OCI-M1 (cell line): ENCODE data around the gene ANTXR1.

Experiments
- DNase-seq: peaks from one replicate; lab custom pipeline; 2025; lab: John Stamatoyannopoulos, UW

ANTXR1 gene

DNA sequence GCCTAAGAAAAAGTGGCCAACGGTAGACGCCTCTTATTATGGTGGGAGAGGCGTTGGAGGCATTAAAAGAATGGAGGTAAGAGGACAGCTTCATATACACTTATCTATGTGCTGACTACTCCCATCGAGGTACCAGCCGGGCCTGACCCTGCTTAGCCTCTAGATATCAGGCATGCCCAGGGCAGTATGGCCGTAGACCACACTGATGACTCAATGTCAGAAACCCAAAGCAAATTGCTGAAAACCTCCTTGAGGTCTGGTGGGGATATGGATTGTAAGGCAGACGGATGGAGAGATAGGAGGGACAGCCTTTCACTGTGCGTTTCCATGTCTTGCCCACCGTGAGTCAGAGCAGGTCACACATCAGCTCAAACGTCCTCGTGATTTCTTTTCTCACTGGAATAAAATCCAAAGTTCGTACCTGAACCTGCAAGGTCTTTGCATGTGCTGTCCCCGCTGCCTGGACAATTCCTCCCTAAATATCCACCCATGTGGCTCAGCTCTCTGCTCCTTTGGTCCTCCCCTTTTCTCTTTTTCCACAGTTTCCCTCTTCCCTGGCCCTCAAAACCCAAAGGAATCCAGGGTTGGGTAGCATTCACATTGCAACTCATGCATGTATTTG lies 168.9 kb downstream of the ANTXR1 start:
- DNase-seq, result peak; percentile 85

GRCh38 chr2:69183659-69184058 lies 170.7 kb downstream of the ANTXR1 start:
- DNase-seq, result no peak

DNA sequence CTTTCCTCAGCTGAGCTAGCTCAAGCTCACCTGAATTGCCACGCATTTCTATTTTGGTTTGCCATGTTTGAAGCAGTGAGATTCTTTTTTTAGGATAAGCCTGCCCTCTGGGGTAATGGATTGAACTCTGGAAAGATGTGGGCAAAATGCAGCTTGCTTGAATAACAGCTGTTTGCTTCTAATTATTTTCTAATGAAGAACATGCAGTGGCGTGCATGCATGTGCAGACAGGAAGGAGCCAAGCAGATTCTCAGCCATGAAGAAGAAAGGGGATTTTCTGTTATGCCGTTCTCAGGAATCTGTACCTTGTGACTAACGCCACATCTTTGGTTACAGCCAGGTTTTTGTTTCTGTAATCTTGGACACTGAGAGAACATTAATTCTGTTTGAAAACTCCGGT lies 171.2 kb downstream of the ANTXR1 start:
- DNase-seq, result no peak

GRCh38 chr2:69185807-69186206 lies 172.8 kb downstream of the ANTXR1 start:
- DNase-seq, result no peak

GRCh38 chr2:69186614-69187013 lies 173.6 kb downstream of the ANTXR1 start:
- no peak for DNase-seq

DNA sequence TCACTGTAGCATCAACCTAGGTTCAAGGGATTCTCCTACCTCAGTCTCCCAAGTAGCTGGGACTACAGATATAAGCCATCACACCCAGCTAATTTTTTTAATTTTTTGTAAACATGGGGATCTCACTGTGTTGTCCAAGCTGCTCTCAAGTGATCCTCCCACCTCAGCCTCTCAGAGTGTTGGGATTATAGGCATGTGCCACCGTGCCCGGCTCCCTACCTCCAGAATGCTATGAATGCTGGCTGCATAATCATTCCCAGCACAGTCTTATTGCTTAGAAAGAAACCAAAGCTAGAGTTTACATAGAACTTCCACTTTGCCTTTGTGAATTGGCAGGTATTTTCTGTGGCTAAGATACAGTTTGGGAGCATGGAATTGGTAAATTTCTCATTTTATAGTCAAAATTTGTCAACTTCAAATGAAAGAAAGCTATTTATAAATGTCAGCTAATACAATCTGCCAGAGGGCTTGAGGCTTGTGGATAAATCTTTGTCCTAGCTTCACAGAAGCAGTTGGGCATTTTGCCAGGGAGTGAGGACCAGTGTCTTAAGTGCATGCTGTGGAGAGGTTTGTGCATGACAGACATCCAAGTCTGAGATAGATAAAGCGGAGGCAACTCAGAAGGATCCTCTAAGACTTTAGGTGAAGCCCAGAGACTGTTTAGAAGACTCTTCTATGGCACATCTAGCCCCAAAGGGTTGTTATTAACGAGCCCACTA lies 175.4 kb downstream of the ANTXR1 start:
- DNase-seq, result no peak

GRCh38 chr2:69190743-69191404 lies 177.9 kb downstream of the ANTXR1 start:
- DNase-seq, result no peak

DNA sequence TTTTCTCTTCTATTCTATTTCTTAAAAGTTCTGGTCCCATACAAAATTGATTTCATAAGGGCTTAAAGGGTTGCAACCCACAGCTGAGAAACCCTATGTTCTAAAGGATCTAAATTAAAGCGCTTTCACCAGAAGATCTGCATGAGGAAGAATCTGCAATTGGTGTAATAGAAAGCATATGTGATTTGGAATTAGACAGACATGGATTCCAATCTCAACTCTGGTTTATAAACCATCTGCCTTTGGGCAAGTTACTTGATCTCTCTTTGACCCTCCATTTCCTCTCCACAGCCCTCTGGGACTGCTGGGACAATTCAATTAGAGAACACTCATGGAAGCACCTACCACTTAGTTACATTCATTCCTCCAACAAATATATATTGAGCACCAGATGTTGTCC lies 178.7 kb downstream of the ANTXR1 start:
- no peak for DNase-seq

- no peak for DNase-seq
Observed at GRCh38 chr2:69192176-69192945, 179.4 kb downstream of the ANTXR1 start.

DNA sequence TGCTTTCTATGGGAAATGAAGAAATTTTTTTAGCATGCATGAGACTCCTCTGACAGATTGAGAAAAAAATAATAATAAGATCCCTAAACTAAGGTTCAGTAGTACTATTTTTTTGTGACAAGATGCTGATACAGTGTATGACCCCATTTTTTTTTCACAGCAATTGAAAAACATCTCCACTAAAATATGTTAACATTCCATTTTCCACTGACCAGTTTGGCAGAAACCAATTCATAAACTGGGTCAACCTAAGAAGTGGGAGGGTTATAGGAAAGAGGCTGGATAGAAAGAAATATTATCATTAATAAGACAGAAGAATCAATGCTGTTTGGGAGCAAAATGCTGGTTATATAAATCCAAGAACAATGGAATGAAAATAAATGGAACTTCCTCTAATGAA lies 182.7 kb downstream of the ANTXR1 start:
- no peak for DNase-seq

GRCh38 chr2:69196327-69197117 lies 183.5 kb downstream of the ANTXR1 start:
- DNase-seq, result no peak

DNA sequence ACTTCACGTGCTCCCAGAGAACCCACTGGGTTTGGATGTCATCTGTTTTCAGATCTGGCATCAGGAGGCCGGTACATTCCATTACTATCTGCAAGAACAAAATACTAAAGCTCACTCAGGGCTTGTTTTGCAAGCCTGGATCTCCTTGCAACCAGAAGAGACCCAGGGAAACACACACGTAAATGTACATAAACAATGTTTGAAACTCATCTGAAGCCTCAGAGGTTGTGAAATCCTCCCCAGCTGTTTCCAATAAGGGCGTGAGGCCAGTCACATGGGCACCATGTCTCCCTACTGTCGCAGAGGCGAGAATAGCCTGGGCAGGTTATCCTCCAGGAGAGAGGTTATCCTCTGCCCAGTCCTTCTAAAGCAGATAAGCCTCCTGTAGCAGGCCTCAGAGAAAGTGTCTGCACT lies 187.1 kb downstream of the ANTXR1 start:
- DNase-seq, result no peak

DNA sequence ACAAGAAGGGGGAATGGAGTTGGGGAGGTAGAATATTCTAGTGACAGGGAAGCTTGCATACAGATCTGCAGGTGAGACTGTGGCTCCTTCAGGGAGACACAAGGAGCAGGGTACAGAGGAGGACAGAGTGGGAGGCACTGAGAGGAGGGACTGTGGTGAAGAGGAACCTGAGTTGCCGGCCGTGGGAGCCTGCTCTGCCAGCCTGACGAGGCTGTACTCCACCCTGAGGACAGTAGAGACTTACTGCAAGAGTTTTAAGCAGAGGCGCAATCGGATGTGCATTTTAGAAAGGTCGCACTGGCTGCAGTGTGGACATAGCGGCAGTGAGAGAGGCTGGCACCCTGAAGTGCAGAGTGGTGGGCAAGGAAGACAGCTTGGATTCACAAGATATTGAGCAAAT lies 188.3 kb downstream of the ANTXR1 start:
- DNase-seq, result no peak

- DNase-seq, result no peak
Observed at GRCh38 chr2:69202327-69202726, 189.3 kb downstream of the ANTXR1 start.

- DNase-seq, result no peak
Observed at GRCh38 chr2:69203166-69203985, 190.4 kb downstream of the ANTXR1 start.

- DNase-seq, result no peak
Observed at GRCh38 chr2:69204654-69205053, 191.7 kb downstream of the ANTXR1 start.

GRCh38 chr2:69205076-69205475 lies 192.1 kb downstream of the ANTXR1 start:
- no peak for DNase-seq

GRCh38 chr2:69205491-69205890 lies 192.5 kb downstream of the ANTXR1 start:
- DNase-seq, result no peak

GRCh38 chr2:69208023-69208595 lies 195.1 kb downstream of the ANTXR1 start:
- DNase-seq, result no peak

DNA sequence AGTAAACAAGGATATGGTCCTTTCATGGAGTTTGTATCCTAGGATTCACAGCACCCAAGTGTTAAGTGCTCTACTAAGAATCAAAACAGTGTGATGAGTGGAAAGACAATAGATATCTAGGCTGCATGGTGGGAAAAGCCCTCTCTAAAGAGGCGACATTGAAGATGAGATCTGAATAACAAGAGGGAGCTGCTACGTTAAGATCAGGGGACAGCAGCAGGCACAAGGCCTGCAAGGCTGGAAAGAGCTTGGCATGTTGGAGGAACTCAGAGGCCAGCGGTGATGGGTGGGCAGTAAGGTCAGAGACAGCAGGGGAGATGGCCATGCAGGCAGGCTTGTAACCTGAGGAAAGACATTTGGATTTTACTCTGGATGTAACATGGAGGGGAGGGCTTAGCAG lies 196.5 kb downstream of the ANTXR1 start:
- no peak for DNase-seq

GRCh38 chr2:69210385-69210784 lies 197.4 kb downstream of the ANTXR1 start:
- DNase-seq, result no peak
